Measurements from ENCODE around the gene ZNF516. TPM values are rescaled to one million over a fixed set of nuclear protein-coding genes. Genes with fewer than 3 reads are reported as not detected.
A peak's percentile ranks its signal among the peaks of the same experiment; 100 is the strongest.

The ZNF516 gene
- total and polyA plus RNA-seq, 2 of the 13 experiments (the other 11 are each of a cell fraction or from before 2014, with no cell fraction given): 16.6 to 18.7 TPM

GRCh38 chr18:76451396-76452331 lies 43.4 kb downstream of the ZNF516 start:
- TF ChIP-seq RELA (CRISPR knock-in tag; IDR thresholded peaks at IDR 0.05) (no peak), RBM22 (optimal IDR thresholded peaks at IDR 0.05; ENCODE audit: low read length) (peak; percentile 20)
- TF ChIP-seq, protein P1, sequence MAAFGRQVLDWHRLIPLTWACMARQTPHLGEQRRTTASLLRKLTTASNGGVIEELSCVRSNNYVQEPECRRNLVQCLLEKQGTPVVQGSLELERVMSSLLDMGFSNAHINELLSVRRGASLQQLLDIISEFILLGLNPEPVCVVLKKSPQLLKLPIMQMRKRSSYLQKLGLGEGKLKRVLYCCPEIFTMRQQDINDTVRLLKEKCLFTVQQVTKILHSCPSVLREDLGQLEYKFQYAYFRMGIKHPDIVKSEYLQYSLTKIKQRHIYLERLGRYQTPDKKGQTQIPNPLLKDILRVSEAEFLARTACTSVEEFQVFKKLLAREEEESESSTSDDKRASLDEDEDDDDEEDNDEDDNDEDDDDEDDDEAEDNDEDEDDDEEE (CRISPR knock-in tag; IDR thresholded peaks at IDR 0.05): no peak
- Histone ChIP-seq H4K20me1 (ENCODE audit: insufficient read depth, low read length) (peaks cover 89% of the 10 kb centered on the region), H3K9me3 (ENCODE audit: low read length) (no peaks in the 10 kb centered on the region), H2AFZ (ENCODE audit: low read length) (no peak overlapping the region), H3K4me1 (ENCODE audit: insufficient read depth, low read length) (peaks cover 64% of the 10 kb centered on the region), H3K4me2 (ENCODE audit: low read depth, low read length) (no peak overlapping the region), H3K9ac (ENCODE audit: insufficient read depth, low read depth, low read length) (no peak overlapping the region), H3K36me3 (replicated peaks in 1 of 2; ENCODE audit: control insufficient read depth in 1 of 2, insufficient read depth in 2 of 2, low read length in 2 of 2) (peaks cover 4 to 10% of the 10 kb centered on the region in 2 experiments; a peak in 1 of 5 replicates), H3K79me2 (ENCODE audit: insufficient read depth, low read length) (peaks cover 97% of the 10 kb centered on the region), H3K4me3 (replicated peaks in 1 of 3; ENCODE audit: insufficient read depth in 1 of 3, low read depth in 2 of 3, low read length in 3 of 3) (no peak overlapping the region), H3K27ac (ENCODE audit: extremely low read length, insufficient read depth, low read length) (no peak overlapping the region), H3K27me3 (ENCODE audit: control insufficient read depth in 1 of 2, insufficient read depth in 2 of 2, low read length in 2 of 2) (no peaks in the 10 kb centered on the region)
- POLR2A ChIA-PET: no interaction called here
- CTCF ChIA-PET (ENCODE audit: low intra/inter-chr PET ratio, low total read pairs): no interaction called here
- intact Hi-C loops (cut with micrococcal nuclease; ENCODE audit: unreplicated experiment) (no loop called here), in situ Hi-C loops (cut with HindIII; ENCODE audit: extremely low pct_ligation_motif_present, low pct_unique_long_range_greater_than_20kb) (no loop called here)
- FAIRE-seq (no peak), ATAC-seq (no peak), DNase-seq (ENCODE audit: low spot score) (no peak)
- BruUV-seq (replicated peaks): no TSS peak
- 96% methylated on average over 28 of the region's 28 CpGs for WGBS (ENCODE audit: low lambda C conversion rate)

- H2AFZ ChIP-seq (ENCODE audit: low read length): no peak overlapping the region
- FAIRE-seq: no peak
- in situ Hi-C loops (cut with HindIII; ENCODE audit: extremely low pct_ligation_motif_present, low pct_unique_long_range_greater_than_20kb) (no loop called here), intact Hi-C loops (cut with micrococcal nuclease; ENCODE audit: unreplicated experiment) (no loop called here)
- no peak overlapping the region for H3K9ac ChIP-seq (ENCODE audit: insufficient read depth, low read depth, low read length)
- H3K4me3 ChIP-seq (replicated peaks in 1 of 3; ENCODE audit: insufficient read depth in 1 of 3, low read depth in 2 of 3, low read length in 3 of 3): no peak overlapping the region
- no peaks in the 10 kb centered on the region for H3K27me3 ChIP-seq (ENCODE audit: control insufficient read depth in 1 of 2, insufficient read depth in 2 of 2, low read length in 2 of 2)
- no TSS peak for BruUV-seq (replicated peaks)
- H4K20me1 ChIP-seq (ENCODE audit: insufficient read depth, low read length): peaks cover 90% of the 10 kb centered on the region
- no peaks in the 10 kb centered on the region for H3K9me3 ChIP-seq (ENCODE audit: low read length)
- POLR2A ChIA-PET: interaction anchor here (0.7 kb wide), 1 partner anchor 605 kb away, joined by 3 read pairs; no protein-coding TSS in a partner anchor
- WGBS (ENCODE audit: low lambda C conversion rate): 96% methylated on average over 35 of the region's 35 CpGs
- H3K79me2 ChIP-seq (ENCODE audit: insufficient read depth, low read length): peaks cover 97% of the 10 kb centered on the region
- no peak for DNase-seq (ENCODE audit: low spot score)
- peaks cover 62% of the 10 kb centered on the region for H3K4me1 ChIP-seq (ENCODE audit: insufficient read depth, low read length)
- H3K4me2 ChIP-seq (ENCODE audit: low read depth, low read length): no peak overlapping the region
- H3K36me3 ChIP-seq (replicated peaks in 1 of 2; ENCODE audit: control insufficient read depth in 1 of 2, insufficient read depth in 2 of 2, low read length in 2 of 2): peaks cover 4 to 10% of the 10 kb centered on the region in 2 experiments; a peak in 1 of 5 replicates
- no peak for ATAC-seq
- CTCF ChIA-PET (ENCODE audit: low intra/inter-chr PET ratio, low total read pairs): no interaction called here
- no peak overlapping the region for H3K27ac ChIP-seq (ENCODE audit: extremely low read length, insufficient read depth, low read length)
- TF ChIP-seq SOX5 (CRISPR knock-in tag; IDR thresholded peaks at IDR 0.05; ENCODE audit: borderline replicate concordance) (no peak), DNMT3B (CRISPR knock-in tag; conservative IDR thresholded peaks at IDR 0.05) (no peak), TBL1XR1 (IDR thresholded peaks at IDR 0.05; ENCODE audit: borderline replicate concordance, low read length, partially characterized antibody) (no peak), ZXDC (CRISPR knock-in tag; IDR thresholded peaks at IDR 0.05) (no peak), ATF7-NPFF (CRISPR knock-in tag; IDR thresholded peaks at IDR 0.05; ENCODE audit: low read depth) (no peak), ONECUT2 (CRISPR knock-in tag; IDR thresholded peaks at IDR 0.05) (no peak)
- TF ChIP-seq, protein P2, sequence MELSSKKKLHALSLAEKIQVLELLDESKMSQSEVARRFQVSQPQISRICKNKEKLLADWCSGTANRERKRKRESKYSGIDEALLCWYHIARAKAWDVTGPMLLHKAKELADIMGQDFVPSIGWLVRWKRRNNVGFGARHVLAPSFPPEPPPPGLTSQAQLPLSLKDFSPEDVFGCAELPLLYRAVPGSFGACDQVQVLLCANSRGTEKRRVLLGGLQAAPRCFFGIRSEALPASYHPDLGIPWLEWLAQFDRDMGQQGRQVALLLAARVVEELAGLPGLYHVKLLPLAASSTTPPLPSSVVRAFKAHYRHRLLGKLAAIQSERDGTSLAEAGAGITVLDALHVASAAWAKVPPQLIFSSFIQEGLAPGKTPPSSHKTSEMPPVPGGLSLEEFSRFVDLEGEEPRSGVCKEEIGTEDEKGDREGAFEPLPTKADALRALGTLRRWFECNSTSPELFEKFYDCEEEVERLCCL (CRISPR knock-in tag; IDR thresholded peaks at IDR 0.05; ENCODE audit: borderline replicate concordance): no peak
Measured at GRCh38 chr18:76450452-76451395, 44.3 kb downstream of the ZNF516 start.
